HG03097 (cell line): Measurements from ENCODE around the gene PITPNB.

Experiments
- ATAC-seq: cut with Tn5 transposase; IDR thresholded peaks from one replicate; pipeline ENCODE4 v1.9.1; 2021; ENCODE audit not compliant: unreplicated experiment, low FRiP score

PITPNB gene

DNA sequence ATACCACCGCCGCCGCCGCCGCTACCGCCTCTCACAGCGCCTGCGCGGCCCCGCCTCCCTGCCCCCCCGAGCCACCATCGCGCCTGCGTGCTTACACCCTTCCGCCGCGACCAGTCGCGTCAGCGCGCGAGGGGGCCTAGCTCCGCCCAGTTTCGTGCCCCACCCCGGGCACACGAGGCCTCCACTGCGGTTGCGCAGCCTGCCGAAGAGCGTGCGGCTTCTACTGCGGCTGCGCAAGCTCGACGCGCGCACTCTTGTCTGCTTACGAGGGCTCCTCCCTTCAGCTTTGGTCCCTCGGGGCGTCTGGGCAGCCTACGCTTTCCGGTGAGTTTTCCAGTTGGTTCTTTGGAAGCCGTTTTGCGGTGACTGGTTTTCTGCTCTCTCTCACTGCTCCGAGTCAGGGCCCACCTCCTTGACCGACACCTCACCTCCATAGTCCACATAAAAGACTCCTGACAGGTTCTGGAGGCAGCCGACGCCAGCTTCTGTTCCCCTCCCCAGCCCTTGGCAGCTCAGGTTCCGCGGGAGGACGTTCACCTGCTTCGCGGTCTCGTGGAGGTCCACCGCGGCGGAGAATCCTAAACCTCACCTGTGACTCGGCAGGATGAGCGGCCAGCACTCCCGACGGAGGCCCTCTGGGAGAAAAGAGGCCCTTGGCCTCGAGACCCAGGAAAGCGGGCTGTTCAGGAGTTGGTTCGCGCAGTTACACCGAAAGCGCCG lies at the start of gene PITPNB:
PITPNB (minus strand) TSS at position 35 of the 720 bp plus-strand sequence. CDS start 65 bp downstream, outside the sequence.
- ATAC-seq = peak; percentile 81

DNA sequence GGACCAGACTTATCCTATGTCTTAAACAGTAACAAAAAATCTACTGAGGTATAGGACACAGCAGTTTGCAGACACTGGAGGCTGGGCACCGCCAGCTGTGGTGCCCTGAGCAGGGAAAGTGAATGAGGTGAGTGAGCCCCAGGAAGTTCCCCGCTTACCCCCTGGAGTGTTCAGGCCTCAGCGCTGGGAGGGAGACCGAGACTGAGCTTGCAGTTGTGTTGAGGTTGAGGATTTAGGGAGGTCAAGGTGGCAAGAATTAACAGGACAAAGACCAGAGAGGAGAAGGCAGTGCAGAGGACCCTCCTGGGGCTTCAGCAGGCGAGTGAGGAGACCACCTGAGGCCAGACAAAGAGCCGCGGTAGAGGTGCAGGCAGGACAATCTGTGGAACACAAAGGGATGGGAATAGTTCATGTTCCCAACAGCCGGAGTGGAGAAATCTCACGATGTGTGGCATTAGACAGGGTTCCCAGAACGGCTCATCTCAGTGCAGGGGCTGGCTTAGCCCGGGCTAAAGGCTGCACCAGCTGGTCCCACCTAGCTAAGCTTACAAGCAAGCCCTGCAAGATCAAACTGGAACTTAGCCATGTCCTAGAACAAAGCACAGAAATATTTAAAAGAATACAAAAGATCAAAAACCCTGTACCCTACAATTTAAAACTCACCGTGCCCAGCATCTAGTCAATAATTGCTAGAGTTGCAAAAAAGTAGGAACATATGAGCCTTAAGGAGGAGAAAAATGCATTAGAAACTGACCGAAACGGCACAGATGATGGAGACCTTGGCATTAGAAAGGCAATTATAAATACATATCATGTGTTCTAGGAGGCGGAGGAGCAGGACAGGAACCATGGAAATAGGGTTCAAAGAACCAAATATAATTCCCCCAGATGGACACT lies 47.4 kb upstream of the PITPNB start:
- no peak for ATAC-seq

DNA sequence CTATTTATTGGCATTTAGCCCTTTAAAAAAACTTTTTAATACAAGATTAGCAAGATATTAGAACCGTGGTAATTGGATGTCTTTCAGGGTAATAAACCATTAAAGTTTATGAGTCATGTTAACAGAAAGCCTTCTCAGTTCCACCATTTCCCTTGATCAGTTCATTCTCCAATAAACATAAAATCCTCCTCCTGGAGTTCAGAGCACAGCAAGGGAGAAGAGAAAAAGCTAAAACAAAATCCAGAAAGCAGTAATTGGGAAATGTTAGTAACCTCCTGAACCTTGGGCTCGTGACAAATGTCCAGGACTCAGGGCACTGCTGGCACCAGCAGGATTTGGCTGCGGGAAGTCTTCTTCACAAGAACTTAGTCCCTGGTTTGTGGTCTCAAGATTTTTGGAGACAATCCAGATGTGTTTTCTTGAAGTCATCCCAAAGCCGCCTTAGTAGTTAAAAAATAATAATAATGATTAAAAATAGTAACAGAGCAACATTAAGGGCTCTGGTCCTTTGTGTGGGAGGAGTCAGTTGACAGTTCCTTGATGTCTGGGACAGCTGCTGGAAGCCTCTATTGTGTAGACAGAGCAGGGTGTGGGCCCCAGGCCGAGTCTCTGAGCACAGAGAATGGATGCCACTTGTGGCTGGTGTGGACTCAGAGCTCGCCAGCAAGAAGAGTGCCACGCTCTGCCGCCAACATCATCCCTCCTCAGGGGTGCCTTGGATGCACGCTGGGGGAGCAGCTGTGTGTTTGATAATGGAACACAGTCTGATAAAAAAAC lies 43.4 kb upstream of the PITPNB start:
- ATAC-seq = no peak

DNA sequence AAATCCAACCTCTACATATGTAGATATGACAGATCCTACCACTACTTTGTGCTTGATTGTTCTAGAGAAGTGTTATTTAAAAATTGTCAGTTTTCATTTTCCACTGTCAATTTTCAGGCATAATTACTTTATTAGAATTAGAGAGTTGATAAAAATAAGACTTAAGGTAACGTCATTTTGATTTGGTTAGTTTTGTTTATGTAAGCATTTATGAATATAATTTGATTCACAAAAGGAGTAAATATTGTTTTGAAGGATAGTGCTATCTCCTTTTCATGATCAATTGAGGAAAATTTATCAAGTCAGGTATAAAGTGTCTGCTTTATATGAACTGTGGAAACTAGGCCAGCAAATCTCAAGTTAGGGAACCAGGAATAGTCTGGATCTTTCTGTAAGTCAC lies 42.6 kb upstream of the PITPNB start:
- ATAC-seq = no peak

DNA sequence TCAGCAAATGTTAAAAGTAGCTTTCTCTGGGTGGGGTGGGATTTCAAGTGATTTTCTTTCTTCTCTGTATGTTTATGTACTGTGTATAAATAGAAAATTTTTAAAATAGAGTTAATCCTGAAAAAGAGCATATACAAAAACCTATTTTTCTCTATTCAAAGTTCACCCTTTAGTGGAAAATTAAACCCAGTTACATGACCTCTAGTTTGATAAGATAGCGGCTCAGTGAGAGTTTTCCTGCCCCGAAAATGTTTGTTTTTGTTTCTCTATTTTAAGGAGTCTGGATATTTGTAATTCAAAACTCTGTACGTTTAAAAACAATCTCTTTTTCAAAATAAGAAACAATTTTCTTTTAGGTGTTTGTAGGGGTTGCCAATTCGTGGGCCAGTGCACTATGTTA lies 42.1 kb upstream of the PITPNB start:
- no peak for ATAC-seq

DNA sequence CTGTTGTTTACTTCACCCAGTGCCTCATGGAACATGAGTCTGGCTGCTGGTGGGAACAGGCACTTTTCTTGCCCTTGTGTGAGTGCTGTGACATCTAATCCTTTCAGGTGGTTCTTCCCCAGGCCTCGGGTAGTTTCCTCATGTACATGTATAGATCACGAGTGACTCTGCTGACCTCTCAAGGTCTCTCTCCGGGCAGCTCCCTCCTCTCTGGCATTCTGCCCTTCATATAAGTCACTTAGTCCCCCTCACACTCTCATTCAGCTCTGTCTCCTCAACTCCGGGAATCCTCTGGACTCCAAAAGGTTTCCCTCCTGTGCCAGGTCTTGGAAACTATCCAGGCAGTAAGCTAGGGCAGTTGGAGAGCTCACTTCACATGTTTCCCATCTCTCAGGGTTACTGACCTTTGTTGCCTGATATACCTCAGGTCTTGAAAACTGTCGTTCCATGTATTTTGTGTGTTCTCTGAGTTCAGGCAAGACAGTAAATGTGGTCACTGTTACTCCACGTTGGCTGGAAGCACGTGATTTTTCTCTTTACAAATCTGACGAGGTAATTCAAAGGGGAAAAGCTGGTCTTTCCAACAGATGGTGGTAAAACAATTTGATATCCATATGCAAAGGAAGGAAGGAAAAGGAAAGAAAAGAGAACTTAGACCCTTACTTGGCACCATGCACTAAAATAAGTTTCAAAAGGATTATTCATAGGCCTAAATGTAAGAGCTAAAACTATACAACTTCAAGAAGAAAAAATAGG lies 40.5 kb upstream of the PITPNB start:
- no peak for ATAC-seq

DNA sequence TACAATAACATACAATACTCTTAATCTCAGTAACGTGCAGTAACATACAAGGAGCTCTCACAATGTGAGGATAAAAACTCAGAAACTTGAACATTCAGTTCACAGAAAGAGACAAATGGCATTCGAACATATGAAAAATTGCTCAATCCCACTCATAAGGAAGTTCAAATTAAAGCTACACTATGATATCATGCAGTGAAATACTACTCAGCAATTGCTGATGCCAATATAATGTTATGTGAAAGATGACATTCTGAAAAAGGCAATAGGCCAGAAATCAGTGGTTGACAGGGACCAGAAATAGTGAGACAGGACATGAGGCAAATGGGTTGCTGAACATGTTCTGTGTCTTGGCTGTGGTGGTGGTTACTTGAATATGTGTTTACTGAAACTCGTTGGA lies 33.7 kb upstream of the PITPNB start:
- no peak for ATAC-seq

DNA sequence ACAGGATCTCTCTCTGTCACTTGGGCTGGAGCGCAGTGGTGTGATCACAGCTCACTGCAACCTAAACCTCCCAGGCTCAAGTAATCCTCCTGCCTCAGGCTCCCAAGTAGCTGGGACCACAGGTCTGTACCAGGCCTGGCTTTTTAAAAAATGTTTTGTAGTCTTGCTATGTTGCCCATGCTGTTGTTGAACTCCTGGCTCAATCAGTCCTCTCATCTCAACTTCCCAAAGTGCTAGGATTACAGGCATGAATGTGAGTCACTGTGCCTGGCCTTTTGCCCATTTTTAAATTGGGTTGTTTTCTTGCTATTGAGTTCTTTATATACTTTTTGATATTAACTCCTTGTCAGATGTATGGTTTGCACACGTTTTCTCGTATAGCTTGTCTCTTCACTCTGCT lies 33.0 kb upstream of the PITPNB start:
- no peak for ATAC-seq

DNA sequence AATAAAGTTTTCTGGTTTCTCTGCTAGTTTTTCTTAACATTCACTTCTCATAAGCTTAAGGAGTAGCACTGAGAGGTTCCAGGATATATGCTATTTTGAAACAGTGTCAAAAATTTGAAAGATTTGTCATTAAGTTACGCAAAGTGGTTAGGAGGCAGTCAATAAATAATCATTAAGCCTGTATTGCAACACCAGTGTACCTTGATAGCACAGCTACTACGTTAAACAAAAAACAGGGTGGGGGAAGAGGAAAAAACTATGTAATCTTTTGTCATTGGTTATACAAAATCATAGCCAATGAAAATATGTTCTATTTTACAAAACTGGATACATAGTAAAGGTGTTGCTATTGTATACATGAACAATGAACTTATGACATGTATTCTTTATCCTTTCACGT lies 30.4 kb upstream of the PITPNB start:
- ATAC-seq = no peak

DNA sequence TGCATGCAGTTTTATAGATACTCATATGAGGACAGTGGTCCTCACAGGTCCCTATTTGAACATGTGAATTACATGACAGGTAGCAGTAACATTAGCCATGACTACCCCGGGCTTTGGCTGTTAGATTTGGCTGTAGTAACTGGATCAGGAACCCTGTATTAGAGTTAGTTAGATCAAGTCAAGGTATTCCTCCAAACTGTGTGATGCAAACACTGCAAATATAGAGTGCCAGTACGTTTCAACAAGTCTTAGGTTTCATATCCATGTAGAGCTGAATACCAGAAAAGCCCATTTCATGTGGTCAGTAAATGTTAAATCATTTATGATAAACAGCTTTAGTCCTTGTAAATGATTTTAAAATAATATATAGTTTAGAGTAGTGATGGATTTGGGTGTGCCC lies 29.5 kb upstream of the PITPNB start:
- ATAC-seq = no peak

DNA sequence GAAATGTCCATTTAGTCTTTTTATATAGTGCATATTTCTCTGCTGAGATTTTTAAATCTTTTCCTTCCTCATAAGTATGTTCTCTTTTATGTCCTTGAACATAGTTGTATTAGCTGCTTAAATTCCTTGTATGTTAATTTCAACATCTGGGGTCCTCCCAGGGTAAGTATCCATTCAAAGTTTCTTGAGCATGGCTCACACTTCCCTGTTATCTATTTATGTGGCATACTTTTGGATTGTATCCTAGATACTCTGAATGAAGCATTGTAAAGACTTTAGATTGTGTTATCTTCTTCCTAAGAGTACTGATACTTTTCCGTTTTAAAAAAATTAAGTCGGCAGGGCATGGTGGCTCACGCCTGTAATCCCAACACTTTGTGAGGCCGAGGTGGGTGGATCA lies 28.4 kb upstream of the PITPNB start:
- ATAC-seq = no peak

DNA sequence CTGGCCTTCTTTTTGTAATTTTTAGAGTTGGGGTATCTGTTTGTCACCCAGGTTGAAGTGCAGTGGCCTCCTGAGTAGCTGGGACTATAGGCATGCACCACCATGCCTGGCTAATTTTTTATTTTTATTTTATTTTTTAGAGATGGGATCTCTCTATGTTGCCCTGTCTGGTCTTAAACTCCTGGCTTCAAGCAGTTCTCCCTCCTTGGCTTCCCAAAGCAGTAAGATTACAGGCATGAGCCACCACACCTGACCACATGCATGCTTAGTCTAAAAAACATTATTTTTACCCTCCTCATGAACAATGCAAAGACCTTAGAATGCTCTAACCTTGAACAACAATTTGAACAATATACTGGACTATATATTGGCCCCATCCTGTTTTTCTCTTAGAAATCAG lies 22.1 kb upstream of the PITPNB start:
- no peak for ATAC-seq

DNA sequence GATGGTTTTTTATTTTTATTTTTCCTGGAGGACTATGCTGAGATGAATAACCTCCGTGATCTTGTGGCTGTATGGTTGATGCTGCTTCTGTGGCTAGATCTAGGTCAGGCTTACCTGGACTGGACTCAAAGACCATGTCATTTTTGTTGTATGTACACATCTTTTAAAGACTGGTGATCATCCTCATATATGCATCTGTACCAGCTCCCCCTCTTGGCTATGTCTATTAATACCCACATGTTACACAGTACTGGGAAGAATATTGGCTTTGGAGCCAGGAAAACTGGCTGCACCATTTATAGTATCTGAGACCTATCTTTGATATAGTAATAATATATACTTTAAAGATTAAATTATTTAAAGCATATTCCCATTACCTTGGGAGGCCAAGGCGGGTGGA lies 18.4 kb upstream of the PITPNB start:
- no peak for ATAC-seq

DNA sequence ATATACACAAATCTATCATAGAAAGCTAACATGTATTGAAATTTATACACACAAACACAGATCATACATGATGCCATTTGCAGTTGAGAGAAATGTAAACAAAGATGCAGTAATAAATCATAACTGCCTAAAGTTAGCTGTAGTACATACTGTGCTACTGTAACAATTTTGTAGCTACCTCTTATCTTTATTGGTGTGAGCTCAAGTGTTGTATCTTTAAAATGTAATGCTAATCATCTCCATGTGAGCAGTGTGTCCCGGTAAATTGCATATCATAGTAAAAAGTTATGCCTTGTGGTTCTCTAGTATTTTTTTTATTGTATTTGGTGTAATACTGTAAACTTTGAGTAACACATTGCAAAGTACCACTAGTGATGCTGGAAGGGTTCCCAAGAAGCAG lies 16.8 kb upstream of the PITPNB start:
- ATAC-seq = no peak

DNA sequence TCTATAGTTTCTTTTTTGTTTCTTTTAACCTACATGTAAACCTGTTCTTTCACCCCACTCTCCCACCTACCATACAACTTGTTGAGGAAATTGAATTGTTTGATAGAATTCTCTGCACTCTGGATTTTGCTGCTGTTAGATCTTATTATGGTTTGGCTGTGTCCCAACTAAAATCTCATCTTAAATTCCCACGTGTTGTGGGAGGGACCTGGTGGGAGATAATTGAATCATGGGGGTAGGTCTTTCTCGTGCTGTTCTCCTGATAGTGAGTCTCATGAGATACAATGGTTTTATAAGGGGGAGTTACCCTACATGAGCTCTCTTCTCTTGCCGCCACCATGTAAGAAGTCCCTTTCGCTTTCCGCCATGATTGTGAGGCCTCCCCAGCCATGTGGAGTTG lies 15.0 kb upstream of the PITPNB start:
- ATAC-seq = no peak

DNA sequence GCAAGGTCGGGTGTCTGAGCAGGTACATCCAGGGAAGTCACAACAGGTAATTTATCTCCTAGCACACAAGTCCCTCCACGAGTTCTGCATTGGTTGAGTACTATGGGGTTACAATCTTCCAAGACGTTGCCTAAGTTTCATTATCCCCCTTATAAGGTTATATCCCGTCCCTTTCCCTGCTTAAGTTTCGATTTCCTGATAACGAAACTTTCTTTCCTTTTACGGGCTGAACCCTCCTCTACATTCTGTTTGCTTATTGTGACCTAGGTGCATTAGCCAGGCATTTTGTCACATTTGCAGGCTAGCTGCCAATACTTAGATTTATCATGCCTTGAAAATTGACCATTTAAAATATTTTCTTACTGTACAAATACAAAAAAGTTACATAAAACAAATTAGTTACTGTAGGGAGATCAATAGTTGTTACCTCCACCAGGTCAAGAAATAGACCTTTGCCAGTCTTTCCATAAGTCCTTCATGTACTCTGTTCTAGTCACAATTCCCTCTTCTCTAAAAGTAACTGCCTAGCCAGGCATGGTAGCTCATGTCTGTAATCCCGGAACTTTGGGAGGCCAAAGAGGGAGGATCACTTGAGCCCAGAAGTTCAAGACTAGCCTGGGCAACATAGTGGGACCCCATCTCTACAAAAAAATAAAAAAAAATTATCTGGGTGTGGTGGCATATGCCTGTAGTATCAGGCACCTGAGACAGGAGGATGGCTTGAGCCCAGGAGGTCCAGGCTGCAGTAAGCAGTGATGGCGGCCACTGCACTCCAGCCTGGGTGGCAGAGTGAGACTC lies 14.3 kb upstream of the PITPNB start:
- no peak for ATAC-seq

DNA sequence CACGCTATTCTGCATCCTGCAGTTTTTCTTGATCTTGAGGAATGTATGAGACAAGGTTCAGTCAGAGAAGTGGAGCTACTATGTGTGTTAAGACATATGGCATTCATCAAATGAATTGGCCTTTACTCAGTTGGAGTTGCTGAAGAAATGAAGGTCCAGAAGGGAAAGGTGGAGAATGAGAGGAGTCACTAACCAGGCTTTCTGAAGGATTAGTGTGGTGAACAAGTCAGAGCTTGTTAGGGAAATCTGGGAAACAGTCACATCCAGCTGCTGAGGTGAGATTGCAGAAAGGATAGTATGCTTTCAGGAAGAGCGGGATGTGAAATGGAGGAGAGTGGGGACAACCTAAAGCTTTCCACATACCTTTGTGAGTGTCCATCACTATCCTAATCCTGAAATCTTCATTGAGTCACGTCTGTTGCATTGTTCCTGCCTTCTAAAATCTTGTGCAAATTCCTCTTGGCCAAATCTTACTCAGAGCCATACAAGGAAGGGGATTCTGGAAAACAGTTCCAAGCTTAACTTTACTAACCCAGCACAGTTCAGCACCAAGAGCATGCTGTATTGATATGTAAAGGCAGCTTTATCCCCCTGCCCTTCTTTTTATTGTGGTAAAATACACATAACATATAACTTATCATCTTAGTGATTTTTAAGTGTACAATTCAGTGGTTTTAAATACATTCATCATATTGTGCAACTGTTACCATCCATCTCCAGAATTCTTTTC lies 11.4 kb upstream of the PITPNB start:
- ATAC-seq = no peak

DNA sequence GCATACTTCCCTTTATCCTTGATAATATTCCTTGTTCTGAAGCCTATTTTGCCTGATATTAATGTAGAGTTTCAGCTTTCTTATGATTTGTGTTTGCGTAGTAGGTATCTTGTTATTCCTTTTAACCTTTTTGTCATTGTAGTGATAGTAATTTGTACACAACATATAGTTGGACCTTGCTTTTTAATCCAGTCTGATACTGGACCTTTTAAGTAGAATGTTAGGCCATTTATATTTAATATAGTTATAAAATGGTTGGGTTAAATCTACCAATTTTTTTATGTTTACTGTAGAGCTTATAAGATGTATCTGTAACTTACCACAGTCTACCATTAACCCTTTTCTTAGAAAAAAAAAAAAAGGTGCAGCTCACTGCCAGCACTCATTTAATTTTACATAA lies 8.6 kb upstream of the PITPNB start:
- no peak for ATAC-seq

DNA sequence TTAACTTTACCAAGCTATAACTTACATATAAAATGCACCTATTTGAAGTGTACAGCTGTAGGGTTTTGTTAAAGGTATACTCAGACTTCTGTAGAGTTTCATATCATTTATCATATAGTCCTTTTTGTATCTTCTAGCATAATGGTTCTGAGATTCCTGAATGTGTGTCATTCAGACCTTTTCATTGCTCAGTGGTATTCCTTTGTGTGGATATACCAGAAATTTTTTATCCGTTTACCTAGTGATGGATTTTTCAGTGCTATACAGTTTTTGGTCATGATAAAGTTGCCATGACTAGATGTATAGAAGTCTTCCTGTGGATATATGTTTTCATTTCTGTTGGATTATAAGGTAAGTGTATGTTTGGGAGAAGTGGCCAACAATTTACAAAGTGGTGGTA lies 6.3 kb upstream of the PITPNB start:
- ATAC-seq = no peak
